Spinal cord (tissue), 10 donors: ENCODE results near the gene MAPKAPK5. TPM values are rescaled to one million over a fixed set of nuclear protein-coding genes. Genes with fewer than 3 reads are reported as not detected.
"Not testable (repeated sequence)": the region's sequence is repeated elsewhere in the genome, so short reads cannot be mapped to it uniquely, and the experiment has no call there.

Experiments
- DNase-seq, 6 donors: peaks; one replicate each; pipeline versions ENCODE4 v3.0.0 to v3.0.0-alpha.2; 2013 to 2015; ENCODE audit warnings: low spot score in 6 of 6, low read depth in 4 of 6
- H3K27ac ChIP-seq: one replicate; pipeline ENCODE4 v1.5.1; 2013; ENCODE audit warnings: low read depth, low read length, control low read depth
- H3K27me3 ChIP-seq: one replicate; pipeline ENCODE4 v1.6.1; 2013; ENCODE audit warnings: low read length; ENCODE audit not compliant: control insufficient read depth, insufficient read depth
- H3K36me3 ChIP-seq: one replicate; pipeline ENCODE4 v1.6.1; 2013; ENCODE audit warnings: low read length; ENCODE audit not compliant: control insufficient read depth, insufficient read depth
- H3K4me1 ChIP-seq: one replicate; pipeline ENCODE4 v1.6.1; 2013; ENCODE audit warnings: low read length; ENCODE audit not compliant: control insufficient read depth, insufficient read depth
- H3K4me3 ChIP-seq: one replicate; pipeline ENCODE4 v1.5.1; 2013; ENCODE audit warnings: low read depth, low read length, control low read depth
- H3K9me3 ChIP-seq: one replicate; pipeline ENCODE4 v1.6.1; 2013; ENCODE audit warnings: low read length; ENCODE audit not compliant: control insufficient read depth, insufficient read depth
- WGBS: methylation state at CpG from one replicate; pipeline ENCODE4 v1.1.5; 2013; ENCODE audit warnings: missing lambda C conversion rate; ENCODE audit not compliant: insufficient coverage; 5-methylcytosine and 5-hydroxymethylcytosine counted together
- polyA plus RNA-seq, 2 donors: library from polyadenylated mRNA; unstranded; fragments of 120-200 nt; gene quantifications; one replicate each; pipeline ENCODE4 v1.2.1, GENCODE V29; 2013; ENCODE audit not compliant: insufficient read length in 2 of 2
- total RNA-seq, 2 donors: library from RNA; depleted of rRNA in 1 of 2; stranded (reverse); fragments of 120-200 nt in 1 of 2; fragments of >200 nt in 1 of 2; gene quantifications; one replicate each; pipeline versions ENCODE4 v1.2.3 to v1.2.4, GENCODE V29; 2013 to 2014
- donor health status: healthy.

Gene MAPKAPK5
- total and polyA plus RNA-seq, 4 donors: 39.1 to 54.8 (median 47.8) TPM

GRCh38 chr12:111826316-111826715 is 15.7 kb upstream of the MAPKAPK5 start:
- Histone ChIP-seq H3K9me3 (no peaks in the 10 kb centered on the region), H3K4me3 (no peak overlapping the region)

GRCh38 chr12:111826992-111827391 is 15.0 kb upstream of the MAPKAPK5 start:
- no peaks in the 10 kb centered on the region for H3K4me1 ChIP-seq
- no peaks in the 10 kb centered on the region for H3K27me3 ChIP-seq
- WGBS: 85% methylated on average over 1 of the region's 2 CpGs
- no peak overlapping the region for H3K4me3 ChIP-seq
- no peak for DNase-seq
- H3K27ac ChIP-seq: no peak overlapping the region
- no peaks in the 10 kb centered on the region for H3K36me3 ChIP-seq
- no peaks in the 10 kb centered on the region for H3K9me3 ChIP-seq

More at GRCh38 chr12:111826316-111826715, 15.7 kb upstream of the MAPKAPK5 start:
- H3K27ac ChIP-seq: no peak overlapping the region
- no peak for DNase-seq
- H3K4me1 ChIP-seq: no peaks in the 10 kb centered on the region
- H3K27me3 ChIP-seq: no peaks in the 10 kb centered on the region
- WGBS: 92% methylated on average over 3 of the region's 3 CpGs
- H3K36me3 ChIP-seq: no peaks in the 10 kb centered on the region

GRCh38 chr12:111827907-111828306 is 14.1 kb upstream of the MAPKAPK5 start:
- DNase-seq: no peak
- 94% methylated on average over 3 of the region's 4 CpGs for WGBS
- H3K9me3 ChIP-seq: no peaks in the 10 kb centered on the region
- no peak overlapping the region for H3K27ac ChIP-seq
- H3K4me1 ChIP-seq: no peaks in the 10 kb centered on the region
- H3K27me3 ChIP-seq: no peaks in the 10 kb centered on the region
- no peaks in the 10 kb centered on the region for H3K36me3 ChIP-seq
- no peak overlapping the region for H3K4me3 ChIP-seq

DNA sequence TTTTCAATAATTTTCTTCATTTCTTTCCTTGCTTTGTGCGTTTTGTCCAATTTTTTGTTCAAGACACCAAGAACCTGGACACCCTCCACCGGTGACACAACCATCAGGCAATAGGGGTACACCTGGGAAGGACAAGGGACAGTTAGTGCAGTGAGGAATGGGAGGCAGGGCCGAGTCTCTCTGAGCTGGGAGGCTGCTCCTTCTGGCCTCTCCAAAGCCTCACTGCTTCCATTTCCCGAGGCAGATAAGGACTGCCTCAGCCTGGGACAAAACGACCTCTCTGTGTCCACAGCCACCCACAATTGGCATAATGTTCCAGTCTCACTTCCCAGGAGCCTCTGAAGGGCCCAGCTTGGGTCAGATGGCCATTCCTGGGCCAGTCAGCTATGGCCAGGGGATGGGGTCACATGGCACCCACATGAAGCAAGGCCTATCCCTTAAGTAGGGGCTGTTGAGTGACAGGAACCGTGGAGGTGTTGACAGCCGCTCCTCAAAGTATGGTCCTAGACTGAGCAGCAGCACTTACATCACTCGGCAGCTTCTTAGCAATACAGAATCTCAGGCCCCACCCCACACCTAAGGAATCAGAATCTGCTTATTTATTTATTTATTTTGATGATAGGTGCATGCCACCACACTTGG is 13.6 kb upstream of the MAPKAPK5 start:
- no peaks in the 10 kb centered on the region for H3K9me3 ChIP-seq
- H3K27me3 ChIP-seq: no peaks in the 10 kb centered on the region
- no peak for DNase-seq
- 79% methylated on average over 4 of the region's 8 CpGs for WGBS
- no peaks in the 10 kb centered on the region for H3K4me1 ChIP-seq
- H3K27ac ChIP-seq: no peak overlapping the region
- no peak overlapping the region for H3K4me3 ChIP-seq
- no peaks in the 10 kb centered on the region for H3K36me3 ChIP-seq

GRCh38 chr12:111829635-111830034 is 12.4 kb upstream of the MAPKAPK5 start:
- not testable (repeated sequence) for H3K4me1 ChIP-seq, H3K4me3 ChIP-seq, H3K9me3 ChIP-seq, H3K27me3 ChIP-seq, H3K27ac ChIP-seq, H3K36me3 ChIP-seq, DNase-seq
- no CpG with 5 or more reads among the region's 3 CpGs for WGBS

- not testable (repeated sequence) for H3K27me3 ChIP-seq, H3K36me3 ChIP-seq, DNase-seq, H3K27ac ChIP-seq, H3K9me3 ChIP-seq, H3K4me3 ChIP-seq, H3K4me1 ChIP-seq
- WGBS: 78% methylated on average over 22 of the region's 22 CpGs
These were observed 7.2 kb upstream of the MAPKAPK5 start for GRCh38 chr12:111834740-111835386.

GRCh38 chr12:111835531-111836181 is 6.4 kb upstream of the MAPKAPK5 start:
- H3K27ac ChIP-seq: not testable (repeated sequence)
- WGBS: 94% methylated on average over 23 of the region's 28 CpGs

GRCh38 chr12:111838353-111838752 is 3.7 kb upstream of the MAPKAPK5 start:
- H3K4me3 ChIP-seq: no peak overlapping the region
- H3K36me3 ChIP-seq: peaks cover 3% of the 10 kb centered on the region
- no peaks in the 10 kb centered on the region for H3K9me3 ChIP-seq
- WGBS: 86% methylated on average over 2 of the region's 3 CpGs
- H3K4me1 ChIP-seq: peaks cover 12% of the 10 kb centered on the region
- no peak overlapping the region for H3K27ac ChIP-seq
- no peaks in the 10 kb centered on the region for H3K27me3 ChIP-seq
- DNase-seq: no peak

More at GRCh38 chr12:111835531-111836181, 6.4 kb upstream of the MAPKAPK5 start:
- H3K27me3 ChIP-seq, H3K4me3 ChIP-seq, DNase-seq, H3K4me1 ChIP-seq, H3K9me3 ChIP-seq, H3K36me3 ChIP-seq: not testable (repeated sequence)

DNA sequence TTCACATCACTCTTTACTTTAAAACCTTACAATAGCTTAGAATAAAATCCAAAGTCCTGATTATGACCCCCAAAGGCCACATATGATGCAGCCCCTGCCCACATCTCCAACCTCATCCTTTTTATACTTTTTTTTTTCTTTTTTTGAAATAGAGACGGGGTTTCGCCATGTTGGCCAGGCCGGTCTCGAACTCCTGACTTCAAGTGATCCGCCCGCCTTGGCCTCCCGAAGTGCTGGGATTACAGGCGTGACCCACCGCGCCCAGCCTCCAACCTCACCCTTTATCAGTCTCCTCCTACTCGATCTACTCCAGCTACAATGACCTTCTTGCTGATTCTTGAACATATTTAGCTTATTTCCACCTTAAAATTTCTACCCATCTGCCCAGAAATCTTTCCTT is 1.2 kb upstream of the MAPKAPK5 start:
- H3K27me3 ChIP-seq: no peaks in the 10 kb centered on the region
- no peaks in the 10 kb centered on the region for H3K9me3 ChIP-seq
- no peak overlapping the region for H3K27ac ChIP-seq
- H3K36me3 ChIP-seq: peaks cover 9% of the 10 kb centered on the region
- H3K4me1 ChIP-seq: peaks cover 23% of the 10 kb centered on the region
- WGBS: 41% methylated on average over 10 of the region's 11 CpGs
- peak overlapping the region; percentile 76 for H3K4me3 ChIP-seq
- DNase-seq: no peak
